HEK293 (cell line): ENCODE data around the gene TUFM.
"Not testable (repeated sequence)": the region's sequence is repeated elsewhere in the genome, so short reads cannot be mapped to it uniquely, and the experiment has no call there.

ENCODE experiments used
- CTCF ChIA-PET: fragments of 350-600 bp; formaldehyde crosslinking; extraction: SDS; loops from one replicate; lab custom pipeline; 2021; ENCODE audit warnings: antibody characterized with exemption; lab: Yijun Ruan, JAX
- POLR2A ChIA-PET: fragments of 300-600 bp; formaldehyde crosslinking; extraction: SDS; loops from one replicate; lab custom pipeline; 2020; ENCODE audit warnings: antibody characterized with exemption, inconsistent platforms; lab: Yijun Ruan, JAX
- H3K27ac ChIP-seq: fragments of 200-500 bp; sonication (Bioruptor generic); 2 replicates; pipeline ENCODE4 v1.5.1; 2014; ENCODE audit warnings: low read depth, low read length, control low read depth, inconsistent platforms; ENCODE audit errors: extremely low read depth
- H3K36me3 ChIP-seq, 2 experiments: fragments of 200-500 bp in 1 of 2; sonication (Bioruptor generic) in 1 of 2; 1 replicate in 1 of 2; 2 replicates in 1 of 2; pipeline ENCODE4 v1.5.1; 2014 to 2017; ENCODE audit warnings: inconsistent platforms in 2 of 2, low read length in 2 of 2; ENCODE audit not compliant: control insufficient read depth in 2 of 2, insufficient read depth in 1 of 2
- H3K4me1 ChIP-seq: fragments of 200-500 bp; sonication (Bioruptor generic); 2 replicates; pipeline ENCODE4 v1.5.1; 2014; ENCODE audit warnings: mild to moderate bottlenecking, low read length, inconsistent platforms; ENCODE audit not compliant: control insufficient read depth, insufficient read depth
- H3K4me3 ChIP-seq: 2 replicates; pipeline ENCODE4 v1.5.1; 2011; ENCODE audit warnings: low read depth, mild to moderate bottlenecking, control low read depth, low read length, moderate library complexity
- H3K9me3 ChIP-seq: fragments of 200-500 bp; sonication (Bioruptor generic); 2 replicates; pipeline ENCODE4 v1.5.1; 2014; ENCODE audit warnings: low read depth, low read length, inconsistent platforms; ENCODE audit not compliant: control insufficient read depth, insufficient read depth
- BCL11B ChIP-seq: fragments of 450-650 bp; formaldehyde crosslinking; IDR thresholded peaks from 2 replicates; pipeline ENCODE4 v1.5.1; 2016; ENCODE audit warnings: low read depth, missing biosample characterization, missing genetic modification characterization
- KLF17 ChIP-seq: fragments of 450-650 bp; formaldehyde crosslinking; IDR thresholded peaks from 2 replicates; pipeline ENCODE4 v1.5.1; 2016; ENCODE audit warnings: missing biosample characterization, missing genetic modification characterization
- ZBTB10 ChIP-seq: fragments of 450-650 bp; formaldehyde crosslinking; IDR thresholded peaks from 2 replicates; pipeline ENCODE4 v1.5.1; 2016; ENCODE audit warnings: missing biosample characterization, missing genetic modification characterization
- ZNF175 ChIP-seq: fragments of 450-650 bp; formaldehyde crosslinking; IDR thresholded peaks from 2 replicates; pipeline ENCODE4 v1.5.1; 2016; ENCODE audit warnings: missing biosample characterization, missing genetic modification characterization
- ZNF248 ChIP-seq: fragments of 450-650 bp; formaldehyde crosslinking; IDR thresholded peaks from 2 replicates; pipeline ENCODE4 v1.5.1; 2017; ENCODE audit warnings: missing biosample characterization, missing genetic modification characterization
- ZNF558 ChIP-seq: fragments of 450-650 bp; formaldehyde crosslinking; IDR thresholded peaks from 2 replicates; pipeline ENCODE4 v1.5.1; 2016; ENCODE audit warnings: missing biosample characterization, missing genetic modification characterization
- ZNF664 ChIP-seq: fragments of 450-650 bp; formaldehyde crosslinking; IDR thresholded peaks from 2 replicates; pipeline ENCODE4 v1.5.1; 2016; ENCODE audit warnings: missing biosample characterization, missing genetic modification characterization
- ZNF704 ChIP-seq: fragments of 450-650 bp; formaldehyde crosslinking; IDR thresholded peaks from 2 replicates; pipeline ENCODE4 v1.5.1; 2016; ENCODE audit warnings: missing biosample characterization, missing genetic modification characterization
- ZNF747 ChIP-seq: fragments of 450-650 bp; formaldehyde crosslinking; IDR thresholded peaks from 2 replicates; pipeline ENCODE4 v1.5.1; 2016; ENCODE audit warnings: missing biosample characterization, missing genetic modification characterization

The TUFM gene

GRCh38 chr16:28820016-28820415 is 26.1 kb downstream of the TUFM start:
- Histone ChIP-seq H3K9me3 (no peaks in the 10 kb centered on the region), H3K4me1 (no peaks in the 10 kb centered on the region), H3K4me3 (no peak overlapping the region), H3K36me3 (peaks cover 3 to 8% of the 10 kb centered on the region in 2 experiments; a peak in 2 of 3 replicates), H3K27ac (no peak overlapping the region)
- CTCF ChIA-PET: interaction anchor here (1.5 kb wide), 1 partner anchor 27 kb away, joined by 3 read pairs; no protein-coding TSS in a partner anchor
- POLR2A ChIA-PET: interaction anchor here (0.5 to 1.0 kb wide), 3 partner anchors 8 to 36 kb away, joined by 3 to 6 read pairs (median 3); no protein-coding TSS in a partner anchor
- TF ChIP-seq ZNF558 (0 out of 2 replicates have a peak, but pooled peaks have one; percentile 18), BCL11B (tag by site-specific recombination) (no peak), ZNF704 (tag by site-specific recombination) (no peak), ZNF664 (tag by site-specific recombination) (no peak), ZBTB10 (tag by site-specific recombination) (no peak), KLF17 (tag by site-specific recombination) (no peak), ZNF747 (no peak), ZNF248 (no peak), ZNF175 (no peak)

GRCh38 chr16:28807445-28808120 is 38.6 kb downstream of the TUFM start:
- CTCF ChIA-PET, H3K9me3 ChIP-seq, H3K4me3 ChIP-seq, POLR2A ChIA-PET, H3K4me1 ChIP-seq, H3K36me3 ChIP-seq, H3K27ac ChIP-seq: not testable (repeated sequence)

- POLR2A ChIA-PET, H3K36me3 ChIP-seq, H3K9me3 ChIP-seq, CTCF ChIA-PET, H3K27ac ChIP-seq, H3K4me3 ChIP-seq, H3K4me1 ChIP-seq: not testable (repeated sequence)
Observed at GRCh38 chr16:28802235-28803019, 43.7 kb downstream of the TUFM start.
